Panc1 (cell line): ENCODE data around the gene KCNN3. TPM values are rescaled to one million over a fixed set of nuclear protein-coding genes. Genes with fewer than 3 reads are reported as not detected.

Experiments used
- ATAC-seq: fragments of 200-7000 bp; cut with Tn5 transposase; 2 replicates; pipeline ENCODE4 v1.9.1; 2020; ENCODE audit warnings: mild to moderate bottlenecking, moderate library complexity
- BruUV-seq: library from RNA; stranded (reverse); fragments of 400-500 nt; replicated peaks from 2 replicates; lab custom pipeline; 2021; lab: Mats Ljungman, UMichigan
- CTCF ChIA-PET: fragments of 300-600 bp; sonication (Branson Sonifier 250); formaldehyde crosslinking; loops from one replicate; lab custom pipeline; 2022; ENCODE audit warnings: antibody characterized with exemption; lab: Charles Lee
- POLR2A ChIA-PET: fragments of 300-600 bp; sonication (Branson Sonifier 250); formaldehyde crosslinking; loops from one replicate; lab custom pipeline; 2022; ENCODE audit warnings: antibody characterized with exemption; lab: Charles Lee
- DNase-seq: peaks from one replicate; pipeline ENCODE4 v3.0.0-alpha.2; 2010; ENCODE audit warnings: low read depth, low spot score
- H3K27ac ChIP-seq: 2 replicates; pipeline ENCODE4 v1.5.1; 2011; ENCODE audit warnings: mild to moderate bottlenecking, low read length, inconsistent platforms
- H3K27me3 ChIP-seq: fragments of 200-500 bp; sonication (Bioruptor generic); 2 replicates; pipeline ENCODE4 v1.6.0; 2014; ENCODE audit warnings: low read length, inconsistent platforms; ENCODE audit not compliant: control insufficient read depth, insufficient read depth
- H3K36me3 ChIP-seq: fragments of 200-500 bp; sonication (Bioruptor generic); 2 replicates; pipeline ENCODE4 v1.5.1; 2014; ENCODE audit warnings: inconsistent platforms, mild to moderate bottlenecking, low read length, moderate library complexity; ENCODE audit not compliant: control insufficient read depth, insufficient read depth
- H3K4me1 ChIP-seq: 2 replicates; pipeline ENCODE4 v1.5.1; 2011; ENCODE audit warnings: inconsistent platforms, mild to moderate bottlenecking, low read length, moderate library complexity; ENCODE audit not compliant: control insufficient read depth, insufficient read depth
- H3K4me3 ChIP-seq, 2 experiments: 2 replicates each; pipeline ENCODE4 v1.5.1; 2011 to 2012; ENCODE audit warnings: low read depth in 2 of 2, low read length in 2 of 2, mild to moderate bottlenecking in 2 of 2, inconsistent platforms in 1 of 2, moderate library complexity in 1 of 2
- H3K9me3 ChIP-seq: fragments of 200-500 bp; sonication (Bioruptor generic); 2 replicates; pipeline ENCODE4 v1.5.1; 2014; ENCODE audit warnings: low read depth, mild to moderate bottlenecking, inconsistent platforms, low read length, moderate library complexity; ENCODE audit not compliant: control insufficient read depth, insufficient read depth
- CTCF ChIP-seq: fragments of 450-650 bp; IDR thresholded peaks from 2 replicates; pipeline ENCODE4 v1.5.1; 2017; ENCODE audit warnings: mild to moderate bottlenecking
- POLR2AphosphoS5 ChIP-seq: IDR thresholded peaks from 2 replicates; pipeline ENCODE4 v1.6.1; 2012; ENCODE audit warnings: mild to moderate bottlenecking, low read depth, low read length, moderate library complexity
- REST ChIP-seq, 2 experiments: IDR thresholded peaks; 2 replicates each; pipeline ENCODE4 v1.6.1; 2011 to 2012; ENCODE audit warnings: low read depth in 2 of 2, control low read depth in 1 of 2, low read length in 1 of 2, mild to moderate bottlenecking in 1 of 2, moderate library complexity in 1 of 2; ENCODE audit not compliant: insufficient read depth in 1 of 2
- SIN3A ChIP-seq: IDR thresholded peaks from 2 replicates; pipeline ENCODE4 v1.6.1; 2012; ENCODE audit warnings: low read depth, mild to moderate bottlenecking, low read length, moderate library complexity, borderline replicate concordance; ENCODE audit not compliant: insufficient read depth
- TCF7L2 ChIP-seq: IDR thresholded peaks from 2 replicates; pipeline ENCODE4 v1.6.1; 2011; ENCODE audit warnings: mild to moderate bottlenecking, low read depth, low read length, inconsistent platforms
- in situ Hi-C: cut with HindIII; loops from 2 replicates; pipeline ENCODE4 v1.10.0; 2016; ENCODE audit warnings: low sequenced_read_pairs, low pct_unique_long_range_greater_than_20kb
- intact Hi-C: fragments of 100-400 bp; cut with micrococcal nuclease; formaldehyde crosslinking; loops from one replicate; pipeline ENCODE4 v1.10.0; 2022; ENCODE audit not compliant: unreplicated experiment
- total RNA-seq: library from RNA; stranded (reverse); gene quantifications from one replicate; pipeline ENCODE4 v1.2.1, GENCODE V29; 2021; ENCODE audit not compliant: unreplicated experiment

Gene KCNN3
- total RNA-seq, 1 experiment from 2014 or later = 0.05 TPM

- H3K27ac ChIP-seq = no peak overlapping the region
- TF ChIP-seq REST (IDR thresholded peaks at IDR 0.05; ENCODE audit: insufficient read depth in 1 of 2, low read depth in 2 of 2, low read length in 1 of 2) (no peak), CTCF (no peak), SIN3A (no peak), POLR2AphosphoS5 (no peak), TCF7L2 (no peak)
- CTCF ChIA-PET = no interaction called here
- H3K36me3 ChIP-seq = no peaks in the 10 kb centered on the region
- no peak overlapping the region for H3K4me3 ChIP-seq
- in situ Hi-C loops (no loop called here), intact Hi-C loops (no loop called here)
- no peak for DNase-seq
- H3K9me3 ChIP-seq = no peaks in the 10 kb centered on the region
- no TSS peak for BruUV-seq
- H3K4me1 ChIP-seq = no peaks in the 10 kb centered on the region
- ATAC-seq = no peak
- POLR2A ChIA-PET = no interaction called here
- H3K27me3 ChIP-seq = peaks cover 36% of the 10 kb centered on the region
These were observed 130.4 kb downstream of the KCNN3 start for GRCh38 chr1:154739654-154740053.

GRCh38 chr1:154736841-154737240, 133.2 kb downstream of the KCNN3 start:
- ChIA-PET POLR2A (no interaction called here), CTCF (no interaction called here)
- no peaks in the 10 kb centered on the region for H3K4me1 ChIP-seq
- H3K36me3 ChIP-seq = no peaks in the 10 kb centered on the region
- intact Hi-C loops = no loop called here
- BruUV-seq = no TSS peak
- H3K27me3 ChIP-seq = peaks cover 36% of the 10 kb centered on the region
- H3K9me3 ChIP-seq = no peaks in the 10 kb centered on the region
- H3K4me3 ChIP-seq = no peak overlapping the region
- in situ Hi-C loops = no loop called here
- H3K27ac ChIP-seq = no peak overlapping the region
- no peak for TF ChIP-seq POLR2AphosphoS5
- no peak for TF ChIP-seq TCF7L2
- TF ChIP-seq REST (IDR thresholded peaks at IDR 0.05; ENCODE audit: insufficient read depth in 1 of 2, low read depth in 2 of 2, low read length in 1 of 2) = no peak
- TF ChIP-seq CTCF = no peak
- no peak for TF ChIP-seq SIN3A
- ATAC-seq (no peak), DNase-seq (no peak)
